ENCODE data around the gene APBB2. TPM values are rescaled to one million over a fixed set of nuclear protein-coding genes. Genes with fewer than 3 reads are reported as not detected.

Gene APBB2
- total RNA-seq, 1 experiment from 2014 or later = 49.0 TPM

GRCh38 chr4:40966091-40966490, 248.3 kb downstream of the APBB2 start:
- Mint-ChIP-seq H3K4me1 (peaks cover 29% of the 10 kb centered on the region), H3K9me3 (peaks cover 5% of the 10 kb centered on the region), H3K4me3 (no peak overlapping the region), H3K27ac (no peak overlapping the region), H3K27me3 (ENCODE audit: low read depth) (no peaks in the 10 kb centered on the region), H3K36me3 (peaks cover 6% of the 10 kb centered on the region)
- CTCF ChIA-PET = no interaction called here
- no peak for TF ChIP-seq USF1 (CRISPR knock-in tag; IDR thresholded peaks at IDR 0.05)
- no peak for TF ChIP-seq ZNF219 (CRISPR knock-in tag; IDR thresholded peaks at IDR 0.05; ENCODE audit: borderline replicate concordance)
- no peak for TF ChIP-seq ZNF425 (CRISPR knock-in tag; conservative IDR thresholded peaks at IDR 0.05)
- no peak for TF ChIP-seq FOXP1 (CRISPR knock-in tag; IDR thresholded peaks at IDR 0.05; ENCODE audit: borderline replicate concordance)
- TF ChIP-seq, protein P1, sequence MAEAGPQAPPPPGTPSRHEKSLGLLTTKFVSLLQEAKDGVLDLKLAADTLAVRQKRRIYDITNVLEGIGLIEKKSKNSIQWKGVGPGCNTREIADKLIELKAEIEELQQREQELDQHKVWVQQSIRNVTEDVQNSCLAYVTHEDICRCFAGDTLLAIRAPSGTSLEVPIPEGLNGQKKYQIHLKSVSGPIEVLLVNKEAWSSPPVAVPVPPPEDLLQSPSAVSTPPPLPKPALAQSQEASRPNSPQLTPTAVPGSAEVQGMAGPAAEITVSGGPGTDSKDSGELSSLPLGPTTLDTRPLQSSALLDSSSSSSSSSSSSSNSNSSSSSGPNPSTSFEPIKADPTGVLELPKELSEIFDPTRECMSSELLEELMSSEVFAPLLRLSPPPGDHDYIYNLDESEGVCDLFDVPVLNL (CRISPR knock-in tag; IDR thresholded peaks at IDR 0.05; ENCODE audit: borderline replicate concordance, low read depth) = no peak
- no peak for TF ChIP-seq HMGXB4 (CRISPR knock-in tag; IDR thresholded peaks at IDR 0.05)
- no peak for TF ChIP-seq KAT7 (CRISPR knock-in tag; IDR thresholded peaks at IDR 0.05; ENCODE audit: borderline replicate concordance)
- no peak for TF ChIP-seq ATF6 (CRISPR knock-in tag; IDR thresholded peaks at IDR 0.05)
- TF ChIP-seq, protein P2, sequence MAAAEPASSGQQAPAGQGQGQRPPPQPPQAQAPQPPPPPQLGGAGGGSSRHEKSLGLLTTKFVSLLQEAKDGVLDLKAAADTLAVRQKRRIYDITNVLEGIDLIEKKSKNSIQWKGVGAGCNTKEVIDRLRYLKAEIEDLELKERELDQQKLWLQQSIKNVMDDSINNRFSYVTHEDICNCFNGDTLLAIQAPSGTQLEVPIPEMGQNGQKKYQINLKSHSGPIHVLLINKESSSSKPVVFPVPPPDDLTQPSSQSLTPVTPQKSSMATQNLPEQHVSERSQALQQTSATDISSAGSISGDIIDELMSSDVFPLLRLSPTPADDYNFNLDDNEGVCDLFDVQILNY (CRISPR knock-in tag; IDR thresholded peaks at IDR 0.05) = no peak
- TF ChIP-seq OVOL2 (CRISPR knock-in tag; IDR thresholded peaks at IDR 0.05; ENCODE audit: borderline replicate concordance) = no peak
- no peak for TF ChIP-seq GTF2I (CRISPR knock-in tag; conservative IDR thresholded peaks at IDR 0.05)
- no peak for TF ChIP-seq ZBTB43 (CRISPR knock-in tag; IDR thresholded peaks at IDR 0.05)
- TF ChIP-seq CREM (CRISPR knock-in tag; IDR thresholded peaks at IDR 0.05) = no peak
- DNase-seq (ENCODE audit: low spot score) = no peak
- ATAC-seq = no peak
- POLR2A ChIA-PET = no interaction called here

DNA sequence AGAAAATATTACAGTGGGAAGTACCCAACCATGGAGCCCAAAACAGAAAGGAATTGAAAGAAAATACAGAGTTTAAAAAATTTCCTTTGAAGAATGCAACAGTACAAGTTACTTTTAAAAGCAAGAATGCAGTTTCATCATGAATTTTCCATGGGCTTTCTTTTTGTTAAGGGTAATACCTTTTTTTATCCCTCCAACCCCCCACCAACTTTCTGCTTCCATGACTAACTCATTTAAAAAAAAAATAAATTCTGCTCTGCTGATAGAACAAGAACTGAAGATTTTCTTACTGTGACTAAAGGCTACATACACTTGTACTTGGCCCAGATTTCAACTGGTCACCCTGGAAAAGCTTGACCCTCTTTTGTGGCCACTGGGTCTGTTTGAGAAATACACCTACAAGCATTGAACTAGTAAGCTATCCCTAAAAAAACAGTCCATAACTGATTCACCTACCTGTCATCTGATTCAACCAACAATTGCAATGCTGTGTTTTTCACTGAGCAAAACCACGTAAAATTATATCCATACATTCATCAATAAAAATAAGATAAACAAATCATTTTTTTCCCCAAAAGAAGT, 250.4 kb downstream of the APBB2 start:
- no peaks in the 10 kb centered on the region for H3K27me3 Mint-ChIP-seq (ENCODE audit: low read depth)
- H3K9me3 Mint-ChIP-seq = peaks cover 12% of the 10 kb centered on the region
- no peak for DNase-seq (ENCODE audit: low spot score)
- H3K27ac Mint-ChIP-seq = peak overlapping the region; percentile 54; the same call in 1 of the 2 replicates
- peaks cover 12% of the 10 kb centered on the region for H3K36me3 Mint-ChIP-seq
- H3K4me1 Mint-ChIP-seq = peaks cover 29% of the 10 kb centered on the region
- H3K4me3 Mint-ChIP-seq = no peak overlapping the region
- POLR2A ChIA-PET = no interaction called here
- CTCF ChIA-PET = interaction anchor here (1.5 kb wide), 1 partner anchor 15 kb away, joined by 3 read pairs; no protein-coding TSS in a partner anchor
- ATAC-seq = no peak
- TF ChIP-seq HMGA2 (CRISPR knock-in tag; IDR thresholded peaks at IDR 0.05) = no peak
- TF ChIP-seq, protein P3, sequence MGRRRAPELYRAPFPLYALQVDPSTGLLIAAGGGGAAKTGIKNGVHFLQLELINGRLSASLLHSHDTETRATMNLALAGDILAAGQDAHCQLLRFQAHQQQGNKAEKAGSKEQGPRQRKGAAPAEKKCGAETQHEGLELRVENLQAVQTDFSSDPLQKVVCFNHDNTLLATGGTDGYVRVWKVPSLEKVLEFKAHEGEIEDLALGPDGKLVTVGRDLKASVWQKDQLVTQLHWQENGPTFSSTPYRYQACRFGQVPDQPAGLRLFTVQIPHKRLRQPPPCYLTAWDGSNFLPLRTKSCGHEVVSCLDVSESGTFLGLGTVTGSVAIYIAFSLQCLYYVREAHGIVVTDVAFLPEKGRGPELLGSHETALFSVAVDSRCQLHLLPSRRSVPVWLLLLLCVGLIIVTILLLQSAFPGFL (CRISPR knock-in tag; IDR thresholded peaks at IDR 0.05; ENCODE audit: borderline replicate concordance) = no peak
- TF ChIP-seq ZNF281 (CRISPR knock-in tag; IDR thresholded peaks at IDR 0.05) = no peak
